ENCODE data around the gene SLC7A14.

- TF ChIP-seq ZFP30 (CRISPR knock-in tag; IDR thresholded peaks at IDR 0.05) (no peak), POU6F1 (CRISPR knock-in tag; IDR thresholded peaks at IDR 0.05; ENCODE audit: borderline replicate concordance, low read depth) (no peak), ESRRG (CRISPR knock-in tag; IDR thresholded peaks at IDR 0.05) (no peak), PPARA (CRISPR knock-in tag; IDR thresholded peaks at IDR 0.05; ENCODE audit: borderline replicate concordance) (no peak), CSRNP3 (CRISPR knock-in tag; IDR thresholded peaks at IDR 0.05) (no peak), BACH2 (CRISPR knock-in tag; IDR thresholded peaks at IDR 0.05; ENCODE audit: borderline replicate concordance) (no peak), CREB5 (CRISPR knock-in tag; IDR thresholded peaks at IDR 0.05; ENCODE audit: low read depth) (no peak), ISL1 (CRISPR knock-in tag; IDR thresholded peaks at IDR 0.05) (no peak), GLIS3 (CRISPR knock-in tag; IDR thresholded peaks at IDR 0.05) (no peak), SNAI2 (CRISPR knock-in tag; IDR thresholded peaks at IDR 0.05) (no peak)
- TF ChIP-seq, protein P1, sequence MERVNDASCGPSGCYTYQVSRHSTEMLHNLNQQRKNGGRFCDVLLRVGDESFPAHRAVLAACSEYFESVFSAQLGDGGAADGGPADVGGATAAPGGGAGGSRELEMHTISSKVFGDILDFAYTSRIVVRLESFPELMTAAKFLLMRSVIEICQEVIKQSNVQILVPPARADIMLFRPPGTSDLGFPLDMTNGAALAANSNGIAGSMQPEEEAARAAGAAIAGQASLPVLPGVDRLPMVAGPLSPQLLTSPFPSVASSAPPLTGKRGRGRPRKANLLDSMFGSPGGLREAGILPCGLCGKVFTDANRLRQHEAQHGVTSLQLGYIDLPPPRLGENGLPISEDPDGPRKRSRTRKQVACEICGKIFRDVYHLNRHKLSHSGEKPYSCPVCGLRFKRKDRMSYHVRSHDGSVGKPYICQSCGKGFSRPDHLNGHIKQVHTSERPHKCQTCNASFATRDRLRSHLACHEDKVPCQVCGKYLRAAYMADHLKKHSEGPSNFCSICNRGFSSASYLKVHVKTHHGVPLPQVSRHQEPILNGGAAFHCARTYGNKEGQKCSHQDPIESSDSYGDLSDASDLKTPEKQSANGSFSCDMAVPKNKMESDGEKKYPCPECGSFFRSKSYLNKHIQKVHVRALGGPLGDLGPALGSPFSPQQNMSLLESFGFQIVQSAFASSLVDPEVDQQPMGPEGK (CRISPR knock-in tag; IDR thresholded peaks at IDR 0.05; ENCODE audit: borderline replicate concordance), result no peak
Observed at GRCh38 chr3:170500995-170501394, 84.9 kb downstream of the SLC7A14 start.

Measured in SK-N-SH treated with all-trans-retinoic acid at 6 μM for 48 hours (cell line).